Testis (tissue), 2 donors: ENCODE results near the gene ICAM2.

Experiments
- POLR2A ChIP-seq: fragments of 450-650 bp; IDR thresholded peaks from one replicate; pipeline ENCODE4 v1.6.1; 2017; ENCODE audit warnings: antibody characterized with exemption, mild to moderate bottlenecking, moderate library complexity
- TF ChIP-seq, protein P1 (sequence below), 3 experiments: fragments of 450-650 bp in 2 of 3; fragments of 200-600 bp in 1 of 3; sonication (generic) in 1 of 3; IDR thresholded peaks; one replicate each; pipeline ENCODE4 v1.5.1; 2016 to 2019; ENCODE audit warnings: antibody characterized with exemption in 3 of 3, mild to moderate bottlenecking in 2 of 3, moderate library complexity in 1 of 3

DNA sequence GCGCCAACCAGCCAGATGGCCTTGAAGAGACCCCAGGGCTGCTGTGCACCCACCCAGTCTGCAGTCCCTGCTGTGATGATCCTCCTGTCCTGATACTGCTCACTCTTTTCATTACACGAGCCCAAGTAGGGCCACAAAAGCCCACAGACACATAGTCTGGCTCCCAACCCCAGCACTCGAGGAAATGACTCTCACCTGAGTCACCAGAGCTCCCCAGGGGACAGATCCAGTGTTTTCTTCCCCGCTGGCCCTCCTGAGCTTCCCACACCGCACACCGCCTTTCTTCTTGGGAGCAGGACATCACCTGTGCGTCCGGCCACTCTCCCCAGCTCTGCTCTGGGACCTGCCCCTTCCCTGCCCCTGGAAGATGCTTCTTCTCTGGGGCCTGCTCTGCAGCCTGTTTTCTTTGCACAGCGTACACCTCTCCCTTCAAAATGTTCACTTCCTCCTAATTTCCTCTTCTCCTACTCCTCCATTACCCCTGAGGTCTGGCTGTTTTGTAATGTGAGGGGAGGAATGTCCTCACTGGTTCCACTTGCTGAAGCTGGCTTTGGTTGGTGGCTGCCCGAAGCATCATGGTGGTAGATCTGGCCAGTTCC is 45.7 kb downstream of the ICAM2 start:
- no peak for TF ChIP-seq POLR2A
- TF ChIP-seq, protein P1, sequence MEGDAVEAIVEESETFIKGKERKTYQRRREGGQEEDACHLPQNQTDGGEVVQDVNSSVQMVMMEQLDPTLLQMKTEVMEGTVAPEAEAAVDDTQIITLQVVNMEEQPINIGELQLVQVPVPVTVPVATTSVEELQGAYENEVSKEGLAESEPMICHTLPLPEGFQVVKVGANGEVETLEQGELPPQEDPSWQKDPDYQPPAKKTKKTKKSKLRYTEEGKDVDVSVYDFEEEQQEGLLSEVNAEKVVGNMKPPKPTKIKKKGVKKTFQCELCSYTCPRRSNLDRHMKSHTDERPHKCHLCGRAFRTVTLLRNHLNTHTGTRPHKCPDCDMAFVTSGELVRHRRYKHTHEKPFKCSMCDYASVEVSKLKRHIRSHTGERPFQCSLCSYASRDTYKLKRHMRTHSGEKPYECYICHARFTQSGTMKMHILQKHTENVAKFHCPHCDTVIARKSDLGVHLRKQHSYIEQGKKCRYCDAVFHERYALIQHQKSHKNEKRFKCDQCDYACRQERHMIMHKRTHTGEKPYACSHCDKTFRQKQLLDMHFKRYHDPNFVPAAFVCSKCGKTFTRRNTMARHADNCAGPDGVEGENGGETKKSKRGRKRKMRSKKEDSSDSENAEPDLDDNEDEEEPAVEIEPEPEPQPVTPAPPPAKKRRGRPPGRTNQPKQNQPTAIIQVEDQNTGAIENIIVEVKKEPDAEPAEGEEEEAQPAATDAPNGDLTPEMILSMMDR (IDR thresholded peaks at IDR 0.05): no peak
